NCI-H345 treated with DMSO at 0.1 percent for 48 hours (cell line): ENCODE measurements around the gene ATP5F1A.

Experiments
- DNase-seq: peaks from one replicate; lab custom pipeline; 2025; ENCODE audit not compliant: unreplicated experiment; lab: John Stamatoyannopoulos, UW

Gene ATP5F1A

DNA sequence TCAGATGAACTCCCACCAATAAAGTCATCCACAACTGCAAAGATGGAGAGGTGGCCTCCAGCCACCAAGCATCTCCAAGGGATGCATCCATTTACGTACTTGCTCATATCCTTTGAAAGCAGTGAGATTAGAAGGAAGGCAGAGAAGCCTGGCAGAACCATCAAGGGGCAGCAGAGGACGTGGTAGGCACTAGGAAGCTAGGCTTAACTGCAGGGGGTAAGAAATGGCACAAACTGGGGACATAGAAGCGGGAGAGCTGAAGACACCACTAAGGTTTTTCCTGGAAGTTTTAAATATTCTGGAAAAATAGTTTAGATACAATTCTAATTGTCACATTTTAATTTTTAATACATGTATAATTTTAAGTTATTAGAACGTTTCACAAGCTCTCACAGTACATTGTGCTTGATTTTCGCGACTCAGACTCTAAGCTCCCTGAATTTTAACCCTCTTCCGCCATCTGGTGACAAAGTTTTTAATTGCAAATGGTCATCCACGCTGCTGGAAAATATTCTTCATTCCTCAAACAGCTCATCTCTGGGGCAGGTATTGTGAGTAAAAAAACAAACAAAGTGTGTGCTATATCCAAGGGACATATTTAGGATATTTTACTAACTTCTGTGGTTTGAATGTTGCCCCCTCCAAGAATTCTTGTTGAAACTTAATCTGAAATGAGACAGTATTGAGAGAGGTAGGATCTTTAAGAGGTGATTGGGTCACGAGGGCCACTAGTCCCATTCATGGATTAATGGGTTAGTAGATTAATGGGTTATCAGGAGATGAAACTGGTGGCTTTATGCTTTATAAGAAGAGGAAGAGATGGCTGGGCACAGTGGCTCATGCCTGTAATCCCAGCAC, 24.4 kb downstream of the ATP5F1A start:
- peak; percentile 42 for DNase-seq

DNA sequence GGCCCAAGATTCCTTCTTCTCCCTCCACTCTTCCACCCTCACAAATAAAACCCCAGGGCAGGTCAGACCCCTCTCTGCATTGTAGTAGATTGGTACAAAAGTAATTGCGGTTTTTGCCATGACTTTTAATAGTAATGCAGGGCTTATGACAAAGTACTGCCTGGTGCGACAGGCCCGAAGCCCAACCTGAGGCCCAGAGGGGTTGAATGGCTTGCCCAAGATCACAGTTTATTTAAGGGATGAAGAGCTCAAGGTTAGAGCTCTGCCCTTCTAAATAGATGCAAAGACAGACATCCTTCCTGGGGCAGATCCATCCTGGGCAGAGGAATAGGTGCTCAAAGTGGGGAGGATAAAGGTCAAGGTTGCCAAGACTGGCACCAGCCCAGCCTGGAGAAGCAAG, 25.1 kb downstream of the ATP5F1A start:
- no peak for DNase-seq

DNA sequence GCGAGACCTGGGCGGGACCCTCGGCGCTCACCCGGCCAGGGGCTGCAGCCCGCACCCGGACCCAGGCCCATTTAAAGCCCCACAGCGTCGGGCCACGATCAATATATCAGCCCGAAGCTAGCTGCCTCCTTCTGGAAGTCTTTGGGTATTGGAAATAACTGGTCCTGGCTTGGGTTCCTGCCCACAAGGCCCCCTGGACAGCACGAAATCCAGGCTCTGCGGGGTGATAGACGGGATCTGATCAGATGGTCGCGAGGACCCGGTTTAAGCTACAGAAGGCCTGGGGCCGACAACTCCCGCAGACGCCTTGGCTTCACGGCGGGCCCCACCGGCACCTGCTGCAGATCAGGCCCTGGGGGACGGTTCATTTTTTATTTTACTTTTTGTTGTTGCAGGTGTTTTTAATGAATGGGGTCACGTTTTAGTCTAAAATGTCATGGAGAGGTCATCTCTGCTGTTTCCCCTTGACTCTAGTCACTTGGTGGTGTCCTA, 25.7 kb downstream of the ATP5F1A start:
- no peak for DNase-seq

DNA sequence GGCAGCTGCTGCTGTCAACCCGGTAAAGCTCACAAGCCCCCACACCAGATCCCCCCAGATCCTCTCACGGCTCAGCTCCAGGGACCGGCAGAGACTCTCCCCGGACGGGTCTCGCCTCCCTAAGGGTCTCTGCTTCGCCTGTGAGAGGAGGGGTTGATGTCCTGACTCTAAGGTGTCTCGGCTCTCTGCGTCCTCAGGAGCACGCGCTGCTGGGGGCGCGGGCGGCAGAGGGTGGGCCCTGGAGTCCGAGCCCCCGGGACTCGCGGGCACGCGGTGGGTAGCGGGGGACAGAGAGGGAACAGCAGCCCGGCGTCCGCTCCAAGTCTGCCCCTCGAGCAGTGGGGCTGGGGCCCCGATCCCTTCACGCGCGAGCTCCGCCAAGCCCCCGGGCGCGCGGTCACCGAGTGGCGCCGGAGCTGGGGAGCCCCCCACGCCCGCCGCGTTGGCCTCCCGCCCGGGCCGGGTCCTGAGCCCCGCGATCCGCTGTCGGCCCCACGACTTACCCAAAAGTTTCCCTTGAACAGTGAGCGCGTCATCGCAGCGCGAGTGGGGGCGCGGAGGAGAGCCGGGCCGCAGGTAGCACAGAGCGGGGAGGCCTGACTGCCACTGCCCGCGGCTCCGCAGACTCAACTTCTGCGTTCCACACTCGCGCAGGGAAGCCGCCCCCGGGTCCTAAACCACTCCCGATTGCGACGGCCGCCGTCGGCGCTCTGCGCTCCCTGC, 26.3 kb downstream of the ATP5F1A start, which contains the start of gene PSTPIP2:
TSS of gene PSTPIP2 (minus strand) at position 608 of the 723 bp plus-strand sequence. CDS start at position 536, 72 bp downstream.
- DNase-seq: no peak

DNA sequence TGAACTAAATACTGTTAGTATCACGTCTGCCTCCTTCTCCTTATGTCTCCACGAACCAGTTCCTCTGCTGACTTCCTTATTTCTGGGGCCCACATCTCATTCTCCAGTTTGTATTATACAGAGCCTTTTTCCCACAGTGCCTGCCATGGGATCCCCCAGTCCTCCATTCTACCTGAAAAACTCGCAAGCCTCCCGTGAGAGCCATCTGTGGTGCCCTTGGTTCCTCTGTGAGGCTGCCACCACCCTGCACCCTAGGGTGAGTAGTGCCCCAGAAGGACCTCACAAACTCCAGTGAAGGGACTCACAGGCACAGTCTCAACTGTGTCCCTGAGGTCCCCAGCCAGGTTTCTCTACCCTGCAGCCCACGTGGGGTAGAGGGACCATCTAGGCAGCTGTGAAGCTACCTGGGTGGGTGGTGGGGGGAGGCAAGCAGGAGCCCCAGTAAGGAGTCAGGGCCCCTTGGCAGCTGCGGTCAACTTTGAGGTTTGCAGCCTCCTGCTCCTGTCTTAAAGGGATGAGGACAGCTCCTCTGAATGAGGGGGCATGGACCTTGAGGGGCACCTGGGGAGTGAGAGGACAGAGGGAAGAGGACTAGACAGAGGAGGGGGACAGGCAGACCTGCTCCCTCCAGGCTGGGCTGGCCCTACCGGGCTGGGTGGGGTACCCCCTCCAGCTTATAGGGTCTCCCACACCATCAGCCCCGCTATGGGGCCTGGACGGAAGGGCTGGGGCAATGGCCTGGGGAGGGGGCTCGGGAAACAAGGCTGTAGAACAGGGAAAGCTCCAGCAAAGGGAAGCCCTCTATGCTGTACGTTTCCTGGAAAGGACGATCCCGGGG, 27.1 kb downstream of the ATP5F1A start:
- DNase-seq: no peak

DNA sequence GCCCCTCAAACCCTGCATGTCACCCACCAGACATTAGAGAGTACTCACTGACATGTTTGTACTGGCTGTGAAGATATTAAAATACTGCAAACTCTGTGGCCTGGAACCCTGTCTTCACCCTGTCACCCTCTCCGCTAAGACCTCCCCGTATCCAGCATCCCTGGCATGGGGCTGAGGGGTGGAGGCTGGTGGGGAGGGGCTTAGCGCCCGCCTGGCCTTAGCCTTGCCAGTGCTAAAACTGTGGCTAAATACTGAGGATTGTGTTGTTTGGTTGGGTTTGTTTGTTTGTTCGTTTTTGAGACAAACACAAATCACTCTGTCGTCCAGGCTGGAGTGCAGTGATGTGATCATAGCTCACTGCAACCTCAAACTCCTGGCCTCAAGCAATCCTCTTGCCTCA, 27.9 kb downstream of the ATP5F1A start:
- DNase-seq: no peak

DNA sequence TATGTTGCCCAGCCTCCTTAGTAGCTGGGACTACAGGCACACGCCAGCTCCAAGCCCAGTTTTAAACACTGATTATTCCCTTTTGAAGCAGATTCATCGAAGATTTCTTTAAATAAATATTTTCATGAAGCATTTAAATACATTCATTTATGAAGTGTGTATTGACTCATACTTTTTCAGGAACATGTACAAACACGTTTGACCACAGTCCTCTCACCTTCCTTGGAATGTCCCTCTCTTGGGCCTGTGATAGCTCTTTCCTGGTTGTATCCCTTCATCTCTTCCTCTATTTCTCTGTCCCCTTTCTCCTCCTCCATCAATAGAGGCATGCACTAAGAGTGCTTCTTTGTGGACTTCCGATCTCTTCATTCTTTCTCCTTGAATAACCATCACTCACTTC, 28.6 kb downstream of the ATP5F1A start:
- DNase-seq: no peak

DNA sequence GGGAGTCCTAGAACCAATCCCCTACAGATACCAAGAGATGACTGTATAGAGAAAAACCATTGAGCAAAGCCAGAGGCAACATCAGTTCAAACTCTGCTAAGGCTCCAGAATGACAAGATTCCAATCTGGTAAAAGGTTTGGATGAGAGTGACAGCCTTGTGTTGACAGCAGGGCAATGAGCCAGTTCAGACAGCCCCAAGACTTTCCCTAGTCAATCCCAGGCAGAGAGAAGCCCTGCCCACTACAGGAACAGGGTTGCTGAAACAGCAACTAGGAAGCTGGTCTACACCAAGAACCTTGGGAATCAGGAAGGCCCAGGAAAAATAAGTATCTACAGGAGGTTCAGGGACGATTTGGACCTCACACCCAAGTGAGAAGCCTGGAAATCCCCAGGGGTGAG, 29.3 kb downstream of the ATP5F1A start:
- DNase-seq: no peak

DNA sequence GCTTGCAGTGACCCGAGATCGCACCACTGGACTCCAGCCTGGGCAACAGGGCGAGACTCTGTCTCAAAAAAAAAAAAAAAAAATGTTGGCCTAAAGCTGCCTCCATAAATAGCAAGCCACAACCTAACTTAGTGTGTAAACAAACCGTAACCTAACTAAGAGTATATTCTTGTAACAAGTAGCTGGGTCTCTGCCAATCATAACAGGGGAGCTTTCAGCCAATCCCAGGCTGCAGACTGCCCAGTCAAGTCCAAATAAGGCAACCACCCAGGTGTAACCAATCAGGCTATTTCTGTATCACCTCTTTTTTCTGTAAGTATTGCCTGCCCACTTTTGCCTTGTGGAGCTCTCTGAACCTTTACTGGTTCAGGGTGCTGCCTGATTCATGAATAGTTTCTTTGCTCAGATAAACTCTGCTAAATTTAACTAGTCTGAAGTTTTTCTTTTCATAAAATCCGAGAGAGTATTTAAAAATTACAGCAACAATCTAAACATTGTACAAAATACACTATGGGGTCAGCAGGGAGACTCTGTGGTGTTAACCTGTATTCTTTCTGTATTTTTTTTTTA, 30.6 kb downstream of the ATP5F1A start:
- DNase-seq: no peak

DNA sequence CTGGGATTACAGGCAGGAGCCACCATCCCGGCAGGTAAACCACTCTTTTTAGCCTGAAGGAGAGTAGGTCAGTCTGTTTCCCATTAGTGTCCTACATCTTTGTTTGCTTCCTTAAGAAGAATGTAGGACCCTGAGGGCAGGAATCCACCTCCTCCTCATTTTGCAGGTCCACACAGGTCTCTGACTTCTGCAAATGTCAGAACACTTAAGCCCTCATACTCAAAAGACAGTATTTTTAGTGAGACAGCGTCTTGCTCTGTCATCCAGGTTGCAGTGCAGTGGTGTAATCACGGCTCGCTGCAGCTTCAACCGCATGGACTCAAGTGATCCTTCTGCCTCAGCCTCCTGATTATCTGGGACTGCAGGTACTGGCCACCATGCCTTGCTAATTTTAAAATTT, 35.3 kb downstream of the ATP5F1A start:
- DNase-seq: no peak

DNA sequence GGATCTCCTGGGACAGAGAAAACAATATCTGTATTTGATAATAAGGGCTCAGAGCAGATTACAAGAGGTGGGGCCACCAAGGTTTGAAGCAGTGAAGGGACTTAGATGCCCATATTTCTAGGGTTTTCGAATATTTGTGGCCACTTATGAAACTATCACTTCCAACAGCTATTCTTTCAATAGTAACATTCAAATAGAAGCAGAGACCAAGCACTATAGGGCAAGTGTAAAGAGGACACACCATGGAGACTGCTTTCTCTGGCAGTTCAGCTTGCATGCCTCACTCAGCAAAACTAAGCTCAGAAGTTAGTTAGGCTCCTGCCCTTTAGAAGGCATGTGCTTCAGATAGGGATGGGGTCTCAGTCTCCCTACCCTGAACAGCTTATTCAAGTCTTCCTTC, 36.3 kb downstream of the ATP5F1A start:
- DNase-seq: no peak

DNA sequence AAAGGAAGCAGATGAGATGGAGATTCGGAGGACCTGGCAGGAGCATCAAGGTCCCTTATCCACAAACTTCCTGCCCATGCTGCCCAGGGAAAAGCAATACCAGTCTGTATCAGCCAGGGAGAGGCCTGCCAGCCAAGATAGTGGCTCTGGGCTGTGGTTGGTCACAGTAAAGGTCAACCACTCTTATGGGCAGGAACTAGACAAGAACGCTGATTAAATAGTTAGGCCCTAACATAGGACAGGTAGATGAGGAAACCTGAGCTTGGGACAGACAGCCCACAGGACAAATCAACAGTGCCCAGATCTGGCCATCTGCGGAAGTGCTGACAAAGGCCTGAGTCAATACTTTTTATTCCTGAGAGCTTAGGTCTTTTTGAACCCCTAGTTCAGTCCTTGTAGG, 36.7 kb downstream of the ATP5F1A start:
- DNase-seq: no peak

DNA sequence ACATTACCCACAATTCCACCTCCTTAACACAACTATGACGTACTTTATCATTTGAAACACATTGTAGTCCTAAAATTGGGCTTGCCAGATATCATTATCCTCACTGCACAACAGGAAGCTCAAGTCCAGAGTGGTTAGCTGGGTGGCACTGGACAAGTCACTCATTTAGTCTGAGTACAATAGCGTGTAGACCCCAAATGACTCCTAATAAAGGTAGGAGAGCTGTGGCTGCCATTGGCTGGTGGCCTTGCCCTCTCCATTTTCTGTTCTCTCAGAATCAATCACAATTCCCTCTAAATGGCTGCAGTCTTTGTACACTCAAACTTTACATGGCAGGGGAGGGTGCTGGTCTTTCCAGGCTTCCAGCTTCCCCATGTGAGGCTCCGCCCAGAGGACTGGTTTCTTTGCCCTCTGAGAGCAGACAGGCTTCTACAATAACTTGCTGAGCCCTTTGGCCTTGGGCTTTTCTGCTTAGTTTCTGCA, 37.7 kb downstream of the ATP5F1A start:
- no peak for DNase-seq

DNA sequence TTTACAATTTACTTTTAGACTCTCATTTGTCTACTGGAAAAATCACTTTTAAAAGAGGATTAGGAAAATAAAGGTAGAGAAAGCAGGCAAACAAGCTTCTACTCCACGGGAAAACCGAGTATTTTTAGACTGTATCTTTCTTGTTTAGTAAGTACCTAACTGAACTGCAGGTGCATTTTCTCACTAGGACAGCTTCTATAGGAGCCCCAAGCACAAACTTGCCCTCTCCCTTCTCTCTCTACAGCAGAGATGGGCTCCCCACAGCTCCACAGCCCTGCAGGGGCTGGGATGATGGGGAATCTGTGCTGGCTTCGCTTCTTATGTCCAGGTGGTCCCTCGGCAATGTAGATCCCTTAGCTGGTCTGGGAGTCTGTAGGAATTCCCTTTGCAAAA, 42.3 kb downstream of the ATP5F1A start:
- DNase-seq: no peak

DNA sequence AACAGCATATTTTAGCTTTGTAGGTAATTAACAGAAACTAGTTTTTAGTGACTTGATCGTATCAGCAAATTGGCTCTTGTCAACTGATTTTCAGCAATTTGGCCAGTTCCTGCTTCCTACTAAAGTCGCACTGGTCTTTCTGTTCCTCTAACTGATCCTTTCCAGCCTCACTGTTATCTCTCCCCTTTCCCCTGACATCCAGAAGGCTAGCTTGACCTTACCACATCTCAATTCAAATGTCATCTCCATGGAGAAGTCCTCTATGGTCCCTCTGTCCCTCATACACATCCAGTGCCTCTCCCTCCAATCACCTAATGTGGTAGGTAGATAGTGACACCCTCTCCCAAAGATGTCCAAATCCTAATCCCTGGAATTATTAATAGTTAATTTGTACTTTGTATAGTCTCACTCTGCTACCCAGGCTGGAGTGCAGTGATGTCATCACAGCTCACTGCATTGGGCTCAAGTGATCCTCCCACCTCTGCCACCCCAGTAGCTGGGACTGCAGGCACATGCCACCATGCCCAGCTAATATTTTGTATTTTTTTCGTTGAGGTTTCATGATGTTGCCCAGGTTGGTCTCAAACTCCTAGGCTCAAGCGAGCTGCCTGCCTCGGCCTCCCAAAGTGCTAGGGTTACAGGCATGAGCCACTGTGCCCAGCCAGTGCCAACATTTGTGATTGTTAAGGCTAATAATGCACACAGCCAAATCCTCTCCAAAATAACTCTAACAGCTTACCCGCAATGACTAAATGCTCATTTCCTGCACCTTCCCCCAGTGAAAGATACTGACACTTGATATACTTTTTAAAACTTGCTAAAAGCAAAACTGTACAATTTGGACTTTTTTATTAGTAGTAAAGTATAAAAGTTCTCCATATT, 42.9 kb downstream of the ATP5F1A start:
- no peak for DNase-seq

DNA sequence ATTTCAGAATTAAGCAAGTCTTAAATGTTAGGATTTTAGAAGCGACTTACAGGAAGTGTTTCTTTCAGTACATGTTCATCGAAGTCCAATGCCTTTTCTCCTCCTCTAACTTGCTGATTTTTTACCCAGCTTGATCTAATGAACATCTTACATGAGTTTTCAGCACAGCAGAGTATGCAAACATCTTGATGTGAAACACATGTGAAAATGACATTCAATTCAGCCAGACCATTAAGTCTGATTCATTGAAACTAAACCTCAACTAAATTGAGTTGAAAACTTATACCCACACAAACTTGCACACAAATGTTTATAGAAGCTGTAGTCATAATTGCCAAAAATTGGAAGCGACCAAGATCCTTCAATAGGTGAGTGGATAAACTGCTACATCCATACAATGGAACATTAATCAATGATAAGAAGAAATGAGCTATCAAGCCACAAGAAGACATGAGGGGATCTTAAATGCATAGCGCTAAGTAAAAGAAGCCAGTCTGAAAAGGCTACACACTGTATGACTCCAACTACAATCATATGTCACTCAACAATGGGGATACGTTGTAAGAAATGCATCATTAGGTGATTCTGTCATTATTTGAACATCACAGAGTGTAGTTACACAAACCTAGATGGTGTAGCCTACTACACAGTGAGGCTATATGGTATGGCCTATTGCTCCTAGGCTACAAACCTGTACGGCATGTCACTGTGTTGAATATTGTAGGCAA, 44.6 kb downstream of the ATP5F1A start:
- DNase-seq: no peak

DNA sequence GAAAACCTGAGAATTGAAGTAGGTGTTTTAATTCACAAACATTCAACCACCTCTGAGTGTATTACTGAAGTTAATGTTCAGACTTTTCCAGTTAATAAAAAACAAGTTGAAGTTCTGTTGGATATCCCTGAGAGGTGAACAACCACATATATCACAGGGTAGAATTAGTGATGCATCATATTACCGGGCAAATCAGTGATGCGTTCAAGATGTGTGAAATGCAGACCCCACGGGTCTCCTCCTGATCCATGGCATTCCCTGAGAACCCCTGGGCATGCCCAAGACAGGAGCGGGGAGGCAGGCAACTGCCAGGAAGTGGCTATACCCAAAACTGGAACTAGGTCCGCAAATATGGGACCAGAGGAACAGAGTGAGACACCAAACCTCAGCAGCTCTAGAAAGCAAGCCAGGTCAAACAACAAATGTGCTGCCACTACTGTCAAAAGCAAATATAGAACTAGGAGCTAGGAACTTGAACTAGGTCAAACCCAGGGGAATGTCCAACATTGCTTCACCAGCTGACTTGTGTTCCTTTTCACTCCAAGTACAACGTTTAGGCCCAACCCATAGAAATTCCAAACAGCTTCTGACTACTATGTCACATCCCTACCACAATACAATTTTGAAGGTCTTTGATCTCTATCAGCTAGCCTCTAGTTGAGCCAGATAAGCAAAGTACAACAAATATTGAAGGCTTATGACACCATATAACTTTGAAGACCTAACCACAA, 46.2 kb downstream of the ATP5F1A start:
- no peak for DNase-seq

DNA sequence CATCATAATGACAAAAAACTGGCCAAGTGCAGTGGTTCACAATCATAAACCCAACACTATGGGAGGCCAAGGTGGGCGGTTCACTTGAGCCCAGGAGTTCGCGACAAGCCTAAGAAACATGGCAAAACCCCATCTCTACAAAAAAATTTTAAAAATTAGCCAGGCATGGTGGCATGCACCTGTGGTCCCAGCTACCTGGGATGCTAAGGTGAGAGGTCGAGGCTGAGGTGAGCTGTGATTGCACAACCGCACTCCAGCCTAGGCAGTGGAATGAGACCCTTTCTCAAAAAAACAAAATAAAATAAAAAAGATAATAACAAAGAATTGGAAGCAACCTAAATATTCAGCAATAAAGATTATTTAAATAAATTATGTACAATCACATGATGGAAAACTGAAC, 47.8 kb downstream of the ATP5F1A start:
- DNase-seq: no peak

DNA sequence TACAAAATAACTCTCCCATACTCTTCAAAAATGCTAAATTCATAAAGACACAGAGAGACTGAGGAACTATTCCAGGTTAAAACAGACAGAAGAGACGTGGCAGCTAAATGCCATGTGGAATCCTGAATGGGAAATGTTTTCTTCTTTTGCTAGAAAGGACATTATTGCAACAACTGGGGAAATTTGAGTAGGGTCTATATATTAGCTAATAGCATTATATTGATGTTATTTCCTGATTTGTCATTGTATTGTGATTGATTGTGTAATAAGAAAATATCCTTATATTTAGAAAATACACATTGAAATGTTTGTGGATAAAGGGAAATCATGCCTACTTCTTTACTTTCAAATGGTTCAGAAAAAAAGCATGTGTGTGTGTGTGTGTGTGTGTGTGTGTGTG, 49.5 kb downstream of the ATP5F1A start:
- no peak for DNase-seq
